NCI-H526 (cell line): ENCODE measurements around the gene EFNA5.

ENCODE experiments used
- DNase-seq, 2 experiments: peaks; one replicate each; lab custom pipeline; 2025; lab: John Stamatoyannopoulos, UW

Gene EFNA5

GRCh38 chr5:107639990-107640389 lies 30.7 kb downstream of the EFNA5 start:
- peak in 1 of 2 experiments; percentile 38 for DNase-seq

- DNase-seq: no peak
Observed at GRCh38 chr5:107636555-107636954, 34.2 kb downstream of the EFNA5 start.

- DNase-seq: no peak
Observed at GRCh38 chr5:107636068-107636467, 34.7 kb downstream of the EFNA5 start.

- no peak for DNase-seq
Observed at GRCh38 chr5:107634981-107635848, 35.5 kb downstream of the EFNA5 start.

GRCh38 chr5:107633171-107633901 lies 37.4 kb downstream of the EFNA5 start:
- DNase-seq: no peak

- DNase-seq: no peak
Observed at GRCh38 chr5:107631805-107632362, 38.9 kb downstream of the EFNA5 start.

- peak; percentile 66 to 74 for DNase-seq
Observed at GRCh38 chr5:107630184-107630583, 40.6 kb downstream of the EFNA5 start.

- no peak for DNase-seq
Observed at GRCh38 chr5:107624235-107624634, 46.5 kb downstream of the EFNA5 start.

GRCh38 chr5:107621089-107621488 lies 49.6 kb downstream of the EFNA5 start:
- no peak for DNase-seq

- DNase-seq: peak; percentile 4 to 14
Observed at GRCh38 chr5:107619781-107620180, 51.0 kb downstream of the EFNA5 start.

GRCh38 chr5:107618242-107618641 lies 52.5 kb downstream of the EFNA5 start:
- DNase-seq: no peak

GRCh38 chr5:107617052-107617451 lies 53.7 kb downstream of the EFNA5 start:
- DNase-seq: no peak

GRCh38 chr5:107616213-107616612 lies 54.5 kb downstream of the EFNA5 start:
- DNase-seq: peak; percentile 11 to 27

- DNase-seq: peak; percentile 4 to 16
Observed at GRCh38 chr5:107615299-107615817, 55.4 kb downstream of the EFNA5 start.

- DNase-seq: no peak
Observed at GRCh38 chr5:107612541-107612940, 58.2 kb downstream of the EFNA5 start.

GRCh38 chr5:107610798-107611197 lies 59.9 kb downstream of the EFNA5 start:
- DNase-seq: no peak

GRCh38 chr5:107607671-107608345 lies 62.9 kb downstream of the EFNA5 start:
- DNase-seq: peak; percentile 92 to 95

- DNase-seq: peak in 1 of 2 experiments; percentile 40
Observed at GRCh38 chr5:107607196-107607595, 63.5 kb downstream of the EFNA5 start.

GRCh38 chr5:107605596-107606125 lies 65.1 kb downstream of the EFNA5 start:
- peak in 1 of 2 experiments; percentile 42 for DNase-seq

- DNase-seq: peak; percentile 5 to 17
Observed at GRCh38 chr5:107604990-107605389, 65.7 kb downstream of the EFNA5 start.

GRCh38 chr5:107604146-107604910 lies 66.4 kb downstream of the EFNA5 start:
- DNase-seq: no peak
